Stimulated activated CD8-positive, alpha-beta memory T cell treated with anti-CD3 and anti-CD28 coated beads, Interleukin-4, amount 100 ng/mL, for 4 hours (primary cell): ENCODE results near the gene CREB3L2.
"Not testable (repeated sequence)": the region's sequence is repeated elsewhere in the genome, so short reads cannot be mapped to it uniquely, and the experiment has no call there.

Experiments used
- DNase-seq, 2 donors: peaks; one replicate each; pipeline ENCODE4 v3.0.0-alpha.2; 2020; ENCODE audit warnings: low read depth in 2 of 2, low spot score in 1 of 2

CREB3L2 gene

DNA sequence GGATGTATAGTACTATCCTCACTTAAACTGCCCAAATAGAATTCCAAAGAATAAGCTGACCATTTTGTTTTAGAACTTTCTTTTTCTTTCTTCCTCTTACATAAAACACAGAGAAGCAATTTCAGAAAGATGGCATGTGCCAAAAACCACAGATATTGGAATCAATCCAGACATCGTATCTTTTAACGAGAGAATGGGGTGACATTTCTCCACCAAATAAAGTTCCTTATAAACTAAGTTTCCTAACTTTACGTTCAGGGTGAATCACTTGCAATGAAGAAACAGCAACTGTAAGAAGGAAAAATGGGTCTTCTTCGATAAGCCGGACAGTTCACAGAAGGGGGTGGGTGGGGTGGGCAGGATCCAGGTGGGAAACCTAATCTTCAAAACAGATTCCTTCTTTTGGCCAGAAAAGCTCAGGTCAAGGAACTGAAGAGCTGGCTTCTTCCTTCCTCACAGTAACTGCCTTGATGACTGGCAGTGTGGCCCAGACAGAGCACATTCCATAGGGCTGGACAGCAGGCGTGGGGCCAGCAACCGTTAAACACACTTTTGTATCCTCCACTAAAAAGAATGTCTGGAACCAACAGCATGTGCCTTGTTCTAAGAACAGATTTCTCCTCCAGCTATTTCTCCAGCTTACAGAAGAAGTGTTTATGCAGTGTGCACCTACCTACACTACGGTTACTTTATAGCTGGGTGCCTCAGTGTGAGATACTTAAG lies 31.5 kb downstream of the CREB3L2 start:
- no peak for DNase-seq

DNA sequence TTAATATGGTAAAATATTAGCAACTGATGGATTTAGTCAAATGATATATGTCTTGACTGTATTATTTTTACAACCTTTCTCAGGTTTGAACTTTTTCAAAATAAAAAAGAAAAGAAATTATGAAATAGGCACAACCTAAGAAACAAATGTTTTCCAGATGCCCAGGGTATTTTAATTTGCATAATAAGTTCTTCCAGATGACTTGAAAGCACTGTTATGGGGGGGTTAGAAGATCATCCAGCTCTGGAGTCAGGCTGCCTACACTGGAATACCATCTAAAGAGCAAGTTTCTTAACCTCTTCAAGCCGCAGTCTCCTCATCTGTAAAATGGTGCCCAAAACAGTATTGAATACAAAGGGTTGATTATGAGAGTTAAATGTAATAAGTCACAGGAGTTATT lies 32.1 kb downstream of the CREB3L2 start:
- no peak for DNase-seq

DNA sequence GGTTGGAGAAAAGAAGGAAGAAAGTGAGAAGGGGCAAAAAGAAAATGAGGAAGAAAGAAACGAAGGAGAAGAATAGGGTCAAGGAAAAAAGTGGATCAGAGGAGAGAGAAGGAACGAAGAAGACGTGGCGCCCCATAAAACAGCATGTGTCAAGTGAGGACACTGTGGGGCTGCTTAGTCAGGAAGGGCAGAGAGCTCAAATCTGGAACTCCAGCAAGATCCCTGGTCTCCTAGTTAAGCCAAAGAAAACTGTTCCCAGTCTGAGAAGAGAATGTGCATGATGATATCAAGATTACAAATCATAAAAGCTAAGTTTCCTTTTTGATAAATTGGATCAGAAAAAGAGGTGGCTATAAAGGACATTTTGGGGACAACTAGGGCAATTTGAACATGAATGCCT lies 33.0 kb downstream of the CREB3L2 start:
- DNase-seq, result no peak

DNA sequence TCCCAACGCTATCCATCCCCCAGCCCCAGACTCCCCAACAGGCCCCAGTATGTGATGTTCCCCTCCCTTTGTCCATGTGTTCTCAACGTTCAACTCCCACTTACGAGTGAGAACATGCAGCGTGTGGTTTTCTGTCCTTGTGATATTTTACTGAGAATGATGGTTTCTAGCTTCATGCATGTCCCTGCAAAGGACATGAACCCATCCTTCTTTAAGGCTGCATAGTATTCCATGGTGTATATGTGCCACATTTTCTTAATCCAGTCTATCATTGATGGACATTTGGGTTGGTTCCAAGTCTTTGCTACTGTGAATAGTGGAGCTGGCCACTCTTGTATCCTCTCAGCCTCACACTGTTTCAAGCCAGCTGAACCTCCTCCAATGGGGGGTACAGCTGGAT lies 33.5 kb downstream of the CREB3L2 start:
- DNase-seq, result not testable (repeated sequence)

- DNase-seq, result no peak
These were observed 34.5 kb downstream of the CREB3L2 start for GRCh38 chr7:137967143-137968018.

GRCh38 chr7:137966641-137967142 lies 35.2 kb downstream of the CREB3L2 start:
- DNase-seq, result no peak

- DNase-seq, result no peak
These were observed 35.8 kb downstream of the CREB3L2 start for GRCh38 chr7:137965942-137966640.

GRCh38 chr7:137964824-137965545 lies 36.9 kb downstream of the CREB3L2 start:
- no peak for DNase-seq

GRCh38 chr7:137962875-137963507 lies 38.9 kb downstream of the CREB3L2 start:
- no peak for DNase-seq

DNA sequence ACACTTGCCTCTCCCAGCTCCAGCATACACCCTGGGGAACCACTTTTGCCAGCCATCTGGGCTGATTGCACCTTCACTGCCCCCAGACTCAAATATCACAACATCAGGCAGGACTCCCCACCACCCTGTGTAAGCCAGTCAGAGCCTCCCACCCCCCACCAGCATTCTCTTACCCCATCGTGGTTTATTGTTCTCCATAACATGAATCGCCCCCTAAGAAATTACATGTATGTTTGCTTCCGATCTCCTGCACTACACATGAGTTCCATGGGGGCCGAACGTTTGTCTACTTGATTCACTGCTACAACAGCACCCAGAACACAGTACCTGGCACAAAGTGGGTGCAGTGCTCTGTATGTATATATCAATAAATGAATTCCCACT lies 39.4 kb downstream of the CREB3L2 start:
- no peak for DNase-seq

- no peak for DNase-seq
These were observed 40.4 kb downstream of the CREB3L2 start for GRCh38 chr7:137961200-137962177.

DNA sequence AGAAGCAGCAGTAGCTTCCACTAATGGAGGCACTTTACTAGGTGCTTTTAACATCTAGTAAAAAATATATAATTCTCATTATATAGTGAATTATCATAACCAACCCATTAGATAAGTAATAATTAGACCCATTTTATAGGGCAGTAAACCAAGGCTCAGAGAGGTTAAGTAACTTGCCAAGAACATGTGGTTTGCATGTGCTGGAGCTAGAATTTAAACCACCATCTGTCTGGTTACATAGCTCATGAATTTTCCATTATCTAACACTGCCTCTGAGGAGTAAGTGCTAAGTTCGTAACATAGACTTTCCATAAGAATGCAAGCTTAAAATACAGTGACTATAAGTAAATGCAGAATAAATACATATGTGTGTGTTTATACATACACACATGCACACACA lies 41.9 kb downstream of the CREB3L2 start:
- DNase-seq, result no peak

GRCh38 chr7:137958470-137959431 lies 43.1 kb downstream of the CREB3L2 start:
- no peak for DNase-seq

DNA sequence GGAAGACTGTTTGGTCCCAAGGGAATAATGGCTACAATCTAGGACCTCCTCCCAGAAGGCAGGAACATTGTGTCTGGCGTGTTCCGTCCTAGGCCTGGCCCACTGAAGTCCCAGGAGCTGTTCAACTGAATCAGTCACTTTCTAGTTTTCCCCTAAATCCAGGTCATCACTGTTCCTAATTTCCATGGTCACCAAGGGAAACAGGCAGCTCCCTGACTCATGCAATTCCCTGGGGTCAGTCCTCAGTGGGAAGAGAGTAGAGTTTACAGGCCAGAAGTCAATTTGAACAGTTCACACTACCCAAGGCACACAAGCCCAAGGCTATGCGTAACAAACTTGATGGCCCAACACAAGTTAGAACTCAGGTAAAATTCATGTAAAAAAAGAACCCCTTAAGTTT lies 44.0 kb downstream of the CREB3L2 start:
- no peak for DNase-seq

- DNase-seq, result no peak
These were observed 45.3 kb downstream of the CREB3L2 start for GRCh38 chr7:137956591-137956990.

DNA sequence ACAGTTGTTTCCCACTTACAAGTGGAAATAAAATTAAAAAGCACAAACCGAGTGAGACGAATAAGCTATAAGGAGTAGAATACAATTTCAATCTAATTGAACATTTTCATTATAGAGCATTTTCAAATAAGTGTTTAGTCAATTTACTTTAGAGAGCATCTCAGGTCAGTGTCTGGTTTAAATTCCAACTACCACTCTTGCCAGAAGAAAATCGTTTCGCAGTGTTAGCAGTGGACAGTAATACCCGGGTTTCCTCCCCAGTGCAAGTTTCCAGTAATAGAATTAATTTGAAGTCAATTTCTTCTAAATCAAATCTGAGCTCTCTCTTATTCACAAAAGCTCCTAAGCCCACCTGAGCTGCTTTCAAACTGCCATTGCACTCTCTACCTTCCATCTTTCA lies 45.7 kb downstream of the CREB3L2 start:
- no peak for DNase-seq

- DNase-seq, result no peak
These were observed 47.3 kb downstream of the CREB3L2 start for GRCh38 chr7:137954614-137955013.
